GM19395 (cell line): ENCODE data around the gene FBXO31.
"Not testable (repeated sequence)": the region's sequence is repeated elsewhere in the genome, so short reads cannot be mapped to it uniquely, and the experiment has no call there.

ENCODE experiments used
- ATAC-seq: cut with Tn5 transposase; IDR thresholded peaks from one replicate; pipeline ENCODE4 v1.9.1; 2021; ENCODE audit warnings: mild to moderate bottlenecking, moderate library complexity; ENCODE audit not compliant: unreplicated experiment

The FBXO31 gene

GRCh38 chr16:87411375-87412271 is 28.0 kb upstream of the FBXO31 start:
- no peak for ATAC-seq

- ATAC-seq, result no peak
These were observed 27.4 kb upstream of the FBXO31 start for GRCh38 chr16:87410968-87411367.

- ATAC-seq, result no peak
These were observed 27.0 kb upstream of the FBXO31 start for GRCh38 chr16:87410530-87410929.

GRCh38 chr16:87409781-87410180 is 26.2 kb upstream of the FBXO31 start:
- ATAC-seq, result no peak

GRCh38 chr16:87409153-87409552 is 25.6 kb upstream of the FBXO31 start:
- no peak for ATAC-seq

- no peak for ATAC-seq
These were observed 24.0 kb upstream of the FBXO31 start for GRCh38 chr16:87407511-87408112.

GRCh38 chr16:87406495-87407088 is 23.0 kb upstream of the FBXO31 start:
- no peak for ATAC-seq

- no peak for ATAC-seq
These were observed 21.4 kb upstream of the FBXO31 start for GRCh38 chr16:87404764-87405625.

- ATAC-seq, result no peak
These were observed 11.7 kb upstream of the FBXO31 start for GRCh38 chr16:87395181-87395842.

GRCh38 chr16:87393680-87394055 is 10.1 kb upstream of the FBXO31 start:
- no peak for ATAC-seq

- ATAC-seq, result peak; percentile 10
These were observed 9.5 kb upstream of the FBXO31 start for GRCh38 chr16:87392821-87393679.

GRCh38 chr16:87391950-87392820 is 8.6 kb upstream of the FBXO31 start, which contains the start of gene MAP1LC3B:
Gene MAP1LC3B (plus strand): TSS chr16:87392336. CDS start chr16:87392428, 92 bp downstream.
- ATAC-seq, result peak; percentile 57

GRCh38 chr16:87391324-87391949 is 7.9 kb upstream of the FBXO31 start:
- ATAC-seq, result peak; percentile 11

- ATAC-seq, result no peak
These were observed 7.2 kb upstream of the FBXO31 start for GRCh38 chr16:87390641-87391323.

- not testable (repeated sequence) for ATAC-seq
These were observed 6.3 kb upstream of the FBXO31 start for GRCh38 chr16:87389914-87390313.

GRCh38 chr16:87389245-87389644 is 5.7 kb upstream of the FBXO31 start:
- no peak for ATAC-seq

GRCh38 chr16:87388818-87389134 is 5.2 kb upstream of the FBXO31 start:
- ATAC-seq, result no peak
